HG03139 (cell line): ENCODE data around the gene ALG1.
"Not testable (repeated sequence)": the region's sequence is repeated elsewhere in the genome, so short reads cannot be mapped to it uniquely, and the experiment has no call there.

Source experiments
- ATAC-seq: cut with Tn5 transposase; IDR thresholded peaks from one replicate; pipeline ENCODE4 v1.9.1; 2021; ENCODE audit not compliant: unreplicated experiment

The ALG1 gene

DNA sequence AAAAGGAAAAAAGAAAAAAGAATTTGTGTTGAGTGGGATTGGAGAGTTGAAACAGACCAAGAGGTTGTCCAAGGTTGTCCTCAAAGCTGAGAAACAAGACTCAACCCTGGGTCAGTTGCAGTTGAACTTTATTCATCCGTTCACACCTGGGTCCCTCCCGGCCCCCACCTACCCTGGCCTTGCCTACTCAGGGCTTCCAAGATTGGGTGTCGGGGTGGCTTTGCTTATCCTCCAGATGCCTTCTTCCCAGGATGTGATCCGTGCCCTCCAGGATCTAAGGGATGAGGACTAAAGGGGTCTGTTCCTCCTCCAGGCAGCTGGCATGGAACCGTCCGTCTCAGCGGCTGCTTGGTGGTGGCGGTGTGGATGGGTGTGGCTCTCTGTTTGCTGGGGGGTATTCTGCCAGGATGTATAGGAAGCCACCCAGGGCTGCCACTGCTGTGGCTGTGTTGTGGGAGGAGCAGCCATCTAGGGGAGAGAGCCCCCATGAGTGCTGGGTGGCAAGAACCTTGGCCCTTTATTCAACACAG, 27.6 kb upstream of the ALG1 start:
- no peak for ATAC-seq

DNA sequence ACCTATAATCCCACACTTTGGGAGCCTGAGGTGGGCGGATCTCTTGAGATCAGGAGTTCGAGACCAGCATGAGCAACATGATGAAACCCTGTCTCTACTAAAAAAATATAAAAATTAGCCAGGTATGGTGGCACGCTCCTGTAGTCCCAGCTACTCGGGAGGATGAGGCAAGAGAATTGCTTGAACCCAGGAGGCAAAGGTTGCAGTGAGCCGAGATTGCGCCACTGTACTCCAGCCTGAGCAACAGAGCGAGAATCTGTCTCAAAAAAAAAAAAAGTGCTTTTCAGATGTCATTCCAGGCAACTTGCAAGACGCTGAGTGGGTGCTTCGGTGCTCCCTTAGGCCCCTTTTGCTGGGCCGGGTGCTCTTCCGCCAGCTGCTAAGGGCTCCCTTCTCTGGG, 27.1 kb upstream of the ALG1 start:
- not testable (repeated sequence) for ATAC-seq

DNA sequence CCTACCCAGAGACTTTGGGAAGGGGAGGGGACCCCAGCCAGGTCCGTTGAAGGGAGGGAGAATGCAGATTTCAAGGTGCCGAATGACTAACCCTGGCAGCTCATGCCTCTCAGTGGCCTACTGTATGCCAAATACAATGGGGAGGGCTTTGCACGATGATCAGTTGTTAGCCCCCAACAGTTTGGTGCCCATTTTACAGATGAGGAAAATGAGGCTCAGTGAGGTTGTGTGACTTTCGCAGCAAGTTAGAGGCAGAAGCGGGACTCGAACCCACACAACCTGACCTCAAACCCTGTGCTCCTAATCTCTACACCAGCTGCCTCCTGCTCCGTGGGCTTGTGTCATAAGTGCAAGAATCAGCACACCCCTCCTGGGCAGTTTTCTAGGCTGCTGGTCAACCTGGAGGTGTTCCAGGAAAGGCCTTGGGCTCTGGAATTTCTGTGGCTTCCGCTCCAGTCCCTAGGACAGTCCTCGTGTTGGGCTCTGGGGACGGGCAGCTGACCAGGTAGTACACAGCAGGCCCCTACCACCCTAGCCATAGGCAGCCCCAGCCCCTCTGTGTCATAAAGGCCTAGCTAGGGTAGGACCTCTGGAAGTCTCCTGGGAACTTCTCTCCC, 26.0 kb upstream of the ALG1 start:
- ATAC-seq: no peak

DNA sequence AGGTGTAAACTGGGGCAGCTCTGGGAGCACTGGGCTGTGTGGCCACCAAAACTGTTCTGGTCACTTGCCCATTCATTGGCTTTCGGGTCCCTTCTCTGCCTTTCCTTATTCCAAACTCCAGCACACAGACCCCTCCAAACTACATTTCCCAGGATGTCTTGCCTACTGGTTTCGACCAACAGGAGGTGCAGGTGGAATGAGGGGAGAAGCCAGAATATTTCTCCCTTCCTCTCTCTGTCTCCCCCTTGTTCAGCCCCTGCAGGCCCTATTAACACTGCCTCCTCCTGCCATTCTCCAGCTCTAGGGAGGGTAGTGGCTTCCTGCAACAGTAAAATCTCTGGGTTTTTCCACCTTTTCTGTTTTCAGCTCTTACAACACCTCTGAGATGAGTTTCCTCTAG, 24.7 kb upstream of the ALG1 start:
- ATAC-seq: no peak

DNA sequence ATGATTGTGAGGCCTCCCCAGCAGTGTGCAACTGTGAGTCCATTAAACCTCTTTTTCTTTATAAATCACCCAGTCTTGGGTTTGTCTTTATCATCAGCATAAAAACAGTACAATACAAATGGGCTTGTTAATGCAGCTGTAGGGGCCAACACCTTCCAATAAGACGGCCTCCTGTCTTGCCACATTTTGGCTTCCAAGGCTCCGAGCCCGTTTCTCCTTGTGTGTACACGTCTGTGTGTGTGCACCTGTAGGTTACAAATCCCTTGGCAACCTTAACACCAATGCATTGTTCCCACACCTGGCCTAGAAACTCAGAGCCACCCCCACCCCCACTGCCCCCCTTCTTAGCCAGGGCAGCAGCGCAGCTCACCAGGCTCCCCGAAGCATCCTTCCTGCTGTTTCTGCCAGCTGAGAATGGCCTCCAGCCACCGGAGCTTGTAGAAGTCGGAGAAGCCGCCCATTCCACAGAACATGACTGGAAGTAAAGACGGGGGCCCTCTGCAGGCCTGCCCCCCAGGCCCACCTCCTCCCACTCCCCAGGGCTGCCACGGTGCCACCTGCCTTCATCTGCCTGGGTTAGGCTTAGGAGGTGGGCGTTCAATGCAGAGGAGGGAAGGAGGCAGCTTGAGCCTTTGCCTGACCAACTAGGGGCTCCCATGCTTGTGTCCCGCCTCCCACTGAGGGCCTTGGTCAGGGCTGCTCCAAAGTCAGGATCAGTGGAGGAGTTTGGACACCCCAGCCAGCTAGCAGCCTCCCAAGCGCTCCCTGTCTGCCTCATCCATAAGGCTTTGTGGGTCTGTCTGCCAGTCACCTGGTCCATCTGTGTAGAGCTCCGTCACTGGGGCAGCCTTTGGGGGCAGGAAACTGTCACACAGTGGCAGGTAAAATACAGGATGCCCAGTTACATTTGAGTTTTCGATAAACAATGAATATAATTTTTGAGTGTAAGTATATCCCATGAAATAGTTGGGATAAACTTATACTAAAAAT, 16.5 kb upstream of the ALG1 start:
- no peak for ATAC-seq

DNA sequence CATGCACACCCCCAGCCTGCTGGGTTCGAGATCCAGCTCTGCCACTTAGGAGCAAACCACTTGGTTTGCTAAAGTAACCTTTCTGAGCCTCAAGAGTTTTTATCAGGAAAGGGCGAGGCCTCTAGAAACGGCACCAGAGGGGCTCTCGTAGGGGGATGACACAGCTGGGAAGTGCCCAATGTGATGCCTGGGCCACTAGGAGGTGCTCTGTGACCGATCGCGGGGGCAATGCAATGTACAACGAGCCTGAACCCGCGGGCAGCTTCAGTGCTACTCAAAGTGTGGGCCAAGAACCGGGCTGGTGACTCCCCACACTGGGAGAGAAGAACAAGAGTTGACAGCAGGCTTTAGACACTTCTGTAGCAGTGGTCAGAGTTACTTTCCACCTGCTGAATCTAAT, 15.3 kb upstream of the ALG1 start:
- no peak for ATAC-seq

DNA sequence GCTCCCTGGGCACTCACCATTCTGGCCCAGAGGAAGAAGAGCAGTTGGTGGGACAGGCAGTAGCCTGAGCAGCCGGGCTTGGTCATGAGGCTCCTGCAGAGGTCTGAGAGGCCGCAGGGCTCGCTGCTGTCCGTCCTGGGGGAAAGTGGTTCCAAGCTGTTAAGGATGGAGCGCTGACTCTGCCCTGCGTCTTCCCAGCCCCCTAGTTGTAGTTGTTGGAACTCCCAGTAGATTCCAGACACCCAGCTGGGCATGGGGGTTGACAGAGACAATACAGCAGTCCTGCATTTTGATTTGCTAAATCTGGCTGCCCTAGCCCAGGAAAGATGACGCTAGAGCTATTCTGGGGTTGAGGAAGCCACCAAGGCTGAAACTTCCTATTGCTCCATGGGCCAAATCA, 13.2 kb upstream of the ALG1 start:
- no peak for ATAC-seq

DNA sequence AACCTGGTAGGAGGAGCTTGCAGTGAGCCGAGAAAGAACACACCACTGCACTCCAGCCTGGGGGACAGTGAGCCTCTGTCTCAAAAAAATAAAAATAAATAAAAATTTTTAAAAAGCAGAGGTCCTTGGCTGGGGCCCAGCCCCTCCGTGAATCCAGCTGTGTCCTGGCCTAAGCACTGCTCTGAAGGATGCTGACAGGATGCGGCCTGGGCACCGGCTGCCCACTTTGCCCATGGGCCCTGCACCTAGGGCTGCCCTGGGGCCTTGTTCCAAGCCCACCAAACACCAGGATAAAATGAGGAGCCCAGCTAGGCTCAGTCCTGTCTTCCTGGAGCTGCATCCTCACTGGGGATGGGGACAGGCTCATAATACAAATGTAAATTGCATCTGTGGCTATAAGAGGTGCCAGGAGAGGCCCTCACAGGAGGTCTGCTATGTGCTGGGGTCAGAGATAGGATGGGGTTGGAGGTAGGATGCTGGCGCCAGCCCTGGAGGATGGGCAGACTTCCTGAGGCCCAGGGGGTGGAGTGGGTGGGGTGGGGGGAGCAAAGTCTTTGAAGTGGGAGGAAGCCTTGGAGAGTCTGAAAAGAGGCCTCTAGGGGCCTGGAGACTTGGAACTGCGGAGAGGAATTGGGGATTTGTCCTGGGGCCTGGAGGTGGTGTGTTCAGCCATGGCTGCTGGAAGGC, 12.1 kb upstream of the ALG1 start:
- ATAC-seq: no peak

DNA sequence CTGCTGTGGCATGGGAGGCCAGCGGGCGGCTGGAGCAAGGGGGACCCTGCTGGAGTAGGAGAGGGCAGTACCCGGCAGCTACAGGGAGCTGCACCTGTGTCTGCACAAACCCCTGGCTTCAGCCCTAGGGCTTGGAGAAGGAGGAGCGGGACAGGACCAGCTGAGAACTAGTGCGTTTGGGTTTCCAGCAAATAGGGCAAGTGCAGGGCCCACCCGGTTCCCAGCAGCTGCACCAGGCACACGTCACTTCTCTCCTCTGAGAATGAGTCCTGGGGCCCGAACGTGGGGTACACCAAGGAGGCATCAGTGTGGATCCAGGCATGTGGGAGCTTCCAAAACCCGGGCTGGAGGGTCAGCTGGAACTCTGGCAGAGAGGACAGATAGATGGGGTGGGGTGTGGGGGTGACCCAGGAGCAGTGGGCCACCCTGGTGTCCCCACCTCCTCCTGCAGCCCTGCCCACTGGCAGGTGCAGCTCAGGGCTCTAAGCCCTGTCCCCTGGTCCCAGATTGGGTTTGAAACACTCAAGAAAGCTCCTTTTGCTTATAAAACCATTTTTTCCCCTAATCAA, 11.5 kb upstream of the ALG1 start:
- ATAC-seq: no peak

DNA sequence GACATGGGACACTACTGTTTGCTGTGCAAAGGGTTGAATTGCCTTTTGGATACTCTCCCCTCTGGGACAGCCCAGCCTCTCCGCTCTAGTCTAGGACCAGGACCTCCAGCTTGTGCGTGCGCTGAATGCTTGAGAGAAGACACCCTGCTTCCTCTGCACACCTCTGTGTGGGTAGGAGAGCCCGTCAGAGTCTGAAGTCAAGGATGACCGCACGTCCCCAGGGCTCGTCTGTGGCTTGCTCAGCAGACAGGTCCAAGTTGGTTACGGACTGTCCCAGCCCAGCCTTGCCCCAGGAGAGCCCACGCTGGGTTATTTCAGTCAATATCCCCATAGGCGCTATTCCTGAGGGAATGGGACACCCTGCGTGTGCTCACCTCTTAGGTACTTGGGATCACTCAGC, 9.6 kb upstream of the ALG1 start:
- no peak for ATAC-seq

DNA sequence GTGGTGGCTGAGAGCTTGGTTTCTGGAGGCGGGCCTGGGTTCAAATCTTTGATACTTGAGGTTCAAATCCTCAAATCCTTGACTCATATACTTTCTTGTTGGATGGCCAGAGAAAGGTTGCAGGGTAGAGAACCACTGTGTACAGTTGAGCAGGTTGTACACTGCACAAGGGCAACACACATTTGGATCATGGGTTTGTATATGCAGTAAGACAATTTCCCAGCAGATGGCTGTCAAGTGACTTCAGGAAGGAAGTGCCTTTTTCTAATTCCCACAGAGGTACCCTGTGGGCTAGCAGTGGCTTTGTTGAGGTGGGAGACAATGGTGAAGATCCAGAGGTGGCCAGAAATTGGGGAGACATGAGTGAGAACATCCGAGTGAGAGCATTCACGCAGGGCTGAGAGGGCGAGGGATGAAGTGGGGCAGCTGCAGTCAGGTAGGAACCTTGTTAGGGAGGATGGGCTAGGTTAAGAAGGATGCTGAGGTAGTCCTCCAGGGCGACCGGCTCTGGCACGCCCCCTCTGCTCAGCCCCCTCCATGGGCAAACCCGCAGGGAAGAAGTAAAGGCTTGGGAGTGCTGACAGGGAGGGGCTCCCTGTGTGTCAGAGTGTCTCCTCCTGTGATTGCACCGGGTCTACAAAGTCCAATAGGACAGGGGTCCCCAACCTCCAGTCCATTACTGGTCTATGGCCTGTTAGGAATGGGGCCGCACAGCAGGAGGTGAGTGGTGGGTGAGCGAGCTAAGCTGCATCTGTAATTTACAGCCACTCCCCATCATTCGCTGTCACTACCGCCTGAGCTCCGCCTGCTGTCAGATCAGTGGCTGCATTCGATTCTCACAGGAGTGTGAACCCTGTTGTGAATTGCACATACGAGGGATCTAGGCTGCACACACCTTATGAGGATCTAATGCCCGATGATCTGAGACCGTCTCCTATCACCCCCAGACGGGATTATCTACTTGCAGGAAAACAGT, 8.6 kb upstream of the ALG1 start:
- ATAC-seq: no peak

DNA sequence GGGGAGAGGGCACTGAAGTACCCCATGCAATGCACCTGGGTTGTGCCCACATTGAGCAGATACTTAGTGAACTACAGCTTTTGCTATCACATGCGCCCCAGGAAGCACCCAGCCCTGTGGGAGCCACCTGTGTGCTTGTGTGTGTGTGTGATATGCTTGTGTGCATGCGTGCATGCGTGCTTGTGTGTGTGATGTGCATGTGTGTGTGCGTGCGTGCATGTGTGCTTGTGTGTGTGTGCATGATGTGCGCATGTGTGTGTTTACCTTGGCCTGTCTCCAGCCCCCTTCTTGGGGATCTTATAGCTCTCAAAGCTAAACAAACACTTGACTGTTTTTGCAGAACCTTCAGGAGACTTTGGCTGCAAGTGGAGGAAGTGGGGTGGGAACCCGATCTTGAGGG, 6.7 kb upstream of the ALG1 start:
- no peak for ATAC-seq

DNA sequence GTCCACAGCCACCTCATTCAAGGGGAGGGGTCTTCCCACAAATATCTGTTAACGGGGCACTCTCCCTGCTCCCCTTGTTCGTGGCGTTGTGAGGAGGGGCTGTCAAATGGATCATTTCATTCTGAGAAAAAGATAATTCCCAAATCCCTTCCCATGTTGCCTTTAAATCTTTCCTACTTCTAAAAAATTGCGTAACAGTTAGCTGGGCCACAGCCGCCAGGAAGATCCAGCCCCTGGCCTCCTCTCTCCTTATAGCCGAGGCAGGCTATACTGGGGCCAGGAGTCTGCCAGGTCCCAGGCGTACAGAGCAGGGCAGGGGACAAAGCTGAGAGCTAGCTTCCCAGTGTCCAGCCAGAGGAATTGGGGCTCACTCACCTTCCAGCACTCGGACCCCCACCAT, 6.3 kb upstream of the ALG1 start:
- ATAC-seq: no peak

DNA sequence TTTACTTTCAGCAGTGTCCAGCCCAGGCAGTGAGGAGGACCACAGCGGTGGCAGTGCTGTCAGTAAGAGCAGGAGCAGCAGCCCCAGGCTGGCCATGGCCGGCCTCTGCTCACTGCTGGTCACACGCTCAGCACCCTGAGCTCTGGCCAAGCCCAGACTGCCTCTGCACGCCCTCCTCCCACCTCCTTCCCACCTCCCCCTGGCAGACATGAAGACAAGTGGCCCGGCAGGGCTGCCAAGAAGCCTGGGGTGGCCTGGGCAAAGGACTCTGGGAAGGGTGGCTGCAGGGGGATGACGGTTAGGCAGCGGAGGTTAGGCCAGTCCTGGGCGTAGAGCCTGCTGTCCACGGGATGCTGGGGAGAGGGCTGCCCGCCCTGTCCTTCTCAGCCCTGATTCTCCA, 5.8 kb upstream of the ALG1 start, which contains the start of gene C16orf89:
C16orf89 (minus strand) TSS at position 144 of the 400 bp plus-strand sequence; CDS start at position 96, 48 bp downstream.
- no peak for ATAC-seq

DNA sequence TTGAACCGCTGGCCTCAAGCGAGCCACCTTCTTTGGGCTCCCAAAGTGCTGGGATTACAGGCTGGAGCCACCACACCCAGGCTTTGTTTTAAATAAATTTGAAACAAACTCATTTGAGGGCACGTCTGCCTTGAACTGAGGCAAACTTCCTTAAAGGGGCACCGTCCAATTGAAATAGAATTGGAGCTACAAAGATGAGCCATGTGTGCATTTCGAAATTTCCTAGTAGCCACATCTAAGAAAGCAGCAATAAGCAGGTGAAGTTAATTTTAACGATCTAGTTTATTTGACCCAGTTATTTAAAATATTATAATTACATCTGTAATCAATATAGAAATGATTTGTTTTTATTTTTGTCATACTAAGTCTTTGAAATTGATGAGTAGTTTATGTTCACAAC, 5.1 kb upstream of the ALG1 start:
- no peak for ATAC-seq

DNA sequence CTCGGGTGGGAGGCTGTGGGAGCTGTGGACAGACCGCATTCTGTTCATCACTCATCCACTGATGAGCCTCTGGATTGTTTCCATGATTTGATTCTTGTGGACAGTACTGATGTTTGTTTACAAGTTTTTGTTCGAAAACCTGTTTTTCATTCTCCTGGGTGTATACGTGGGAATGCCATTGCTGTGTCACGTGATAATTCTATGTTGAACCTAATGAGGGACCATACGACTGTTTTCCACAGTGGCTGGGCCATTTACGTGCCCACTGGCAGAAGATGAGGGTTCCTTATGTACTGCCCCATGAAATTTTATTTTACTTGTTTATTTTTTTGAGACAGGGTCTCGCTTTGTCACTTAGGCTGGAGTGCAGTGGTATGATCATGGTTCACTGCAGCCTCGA, 2.6 kb upstream of the ALG1 start:
- no peak for ATAC-seq

DNA sequence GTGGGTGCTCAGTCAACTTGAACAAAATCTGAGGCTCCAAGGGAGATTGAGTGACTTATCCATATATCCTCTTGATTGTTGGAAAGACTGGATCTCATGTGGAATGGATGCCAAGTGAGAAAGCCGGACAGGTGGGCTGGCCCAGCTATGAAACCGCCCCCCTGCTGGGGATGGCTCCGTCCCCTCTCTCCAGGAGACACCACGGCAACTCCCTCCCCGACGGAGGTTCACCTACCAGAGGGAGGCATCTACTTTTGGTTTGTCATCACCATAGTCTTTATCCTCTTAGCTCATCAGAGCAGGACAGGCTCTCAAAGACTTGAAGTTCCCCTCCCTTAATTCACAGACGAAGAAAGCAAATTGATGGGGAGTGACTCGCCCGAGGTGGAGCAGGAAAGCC, 1.8 kb upstream of the ALG1 start:
- ATAC-seq: no peak

DNA sequence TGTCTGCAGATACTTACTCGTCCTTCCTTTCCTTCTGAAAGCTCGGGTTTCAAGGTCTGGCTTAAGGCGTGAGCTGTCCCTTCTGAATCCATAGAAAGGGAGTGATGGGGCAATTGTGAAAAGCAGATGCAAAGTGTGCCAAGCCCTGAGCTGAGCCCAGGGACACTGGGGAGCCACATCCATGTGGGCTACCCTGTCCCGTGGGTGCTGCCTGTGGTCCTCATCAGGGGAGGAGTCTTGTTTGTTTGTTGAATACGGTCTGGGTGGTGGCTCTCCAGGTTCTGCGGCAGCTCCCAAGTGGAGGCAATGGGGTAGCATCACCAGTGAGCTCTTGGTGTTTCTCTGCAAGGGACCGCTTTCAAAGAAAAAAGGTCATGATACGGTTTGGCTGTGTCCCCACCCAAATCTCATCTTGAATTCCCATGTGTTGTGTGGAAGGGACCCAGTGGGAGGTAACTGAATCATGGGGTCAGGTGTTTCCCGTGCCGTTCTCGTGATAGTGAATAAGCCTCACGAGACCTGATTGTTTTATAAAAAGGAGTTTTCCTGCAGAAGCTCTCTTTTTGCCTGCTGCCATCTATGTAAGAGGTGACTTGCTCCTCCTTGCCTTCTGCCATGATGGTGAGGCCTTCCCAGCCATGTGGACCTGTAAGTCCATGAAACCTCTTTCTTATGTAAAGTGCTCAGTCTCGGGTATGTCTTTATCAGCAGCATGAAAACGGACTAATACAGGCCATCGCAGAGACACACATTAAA, 1.0 kb upstream of the ALG1 start:
- no peak for ATAC-seq

DNA sequence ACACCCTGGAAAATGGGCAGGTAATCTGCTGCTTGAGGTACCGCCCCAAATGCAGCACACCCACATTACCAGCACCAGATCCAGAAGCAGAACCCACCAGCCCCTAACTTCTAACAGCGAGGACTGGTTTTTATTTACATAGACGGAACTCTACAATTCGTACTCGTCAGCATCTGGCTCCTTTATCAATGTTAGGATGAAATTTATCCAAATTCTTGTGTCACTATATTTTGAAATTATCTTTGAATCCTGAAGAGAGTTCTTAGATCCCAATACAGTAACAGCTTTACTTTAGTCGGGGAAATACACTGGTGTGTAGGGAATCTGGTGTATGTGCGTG, 332 bp upstream of the ALG1 start:
- no peak for ATAC-seq
